Kidney (tissue), 14 donors: Measurements from ENCODE around the gene LACRT. TPM values are rescaled to one million over a fixed set of nuclear protein-coding genes. Genes with fewer than 3 reads are reported as not detected.

Experiments used
- DNase-seq, 5 donors: peaks; one replicate each; pipeline ENCODE4 v3.0.0-alpha.2; 2013 to 2020
- FAIRE-seq: peaks from 2 replicates; lab custom pipeline; 2012; peaks lifted over from hg19 to GRCh38; lab: Jason Lieb, UNC
- H3K27ac ChIP-seq, 2 donors: one replicate each; pipeline ENCODE4 v1.7.0; 2013; ENCODE audit warnings: low read depth in 2 of 2, low read length in 2 of 2, inconsistent platforms in 1 of 2
- H3K27me3 ChIP-seq: one replicate; pipeline ENCODE4 v1.7.1; 2013; ENCODE audit warnings: low read length, inconsistent platforms; ENCODE audit not compliant: control insufficient read depth, insufficient read depth
- H3K36me3 ChIP-seq, 3 donors: one replicate each; pipeline versions ENCODE4 v1.7.0 to v1.7.1; 2013; ENCODE audit warnings: low read length in 3 of 3, control low read depth in 1 of 3, inconsistent platforms in 1 of 3; ENCODE audit not compliant: insufficient read depth in 3 of 3, control insufficient read depth in 2 of 3
- H3K4me1 ChIP-seq, 3 donors: one replicate each; pipeline versions ENCODE4 v1.7.0 to v1.7.1; 2013; ENCODE audit warnings: low read length in 3 of 3, inconsistent platforms in 1 of 3, low read depth in 1 of 3; ENCODE audit not compliant: control insufficient read depth in 2 of 3, insufficient read depth in 2 of 3
- H3K4me3 ChIP-seq, 3 donors: one replicate each; pipeline versions ENCODE4 v1.7.0 to v1.8.1; 2013; ENCODE audit warnings: low read length in 3 of 3, control low read depth in 1 of 3, inconsistent platforms in 1 of 3
- H3K9ac ChIP-seq, 3 donors: one replicate each; pipeline versions ENCODE4 v1.7.0 to v1.7.1; 2013; ENCODE audit warnings: low read length in 3 of 3, control low read depth in 1 of 3, inconsistent platforms in 1 of 3
- H3K9me3 ChIP-seq, 3 donors: one replicate each; pipeline versions ENCODE4 v1.7.0 to v1.7.1; 2013; ENCODE audit warnings: low read length in 3 of 3, control low read depth in 1 of 3, inconsistent platforms in 1 of 3; ENCODE audit not compliant: control insufficient read depth in 2 of 3, insufficient read depth in 1 of 3
- CTCF ChIP-seq: IDR thresholded peaks from 3 replicates; pipeline ENCODE4 v1.5.1; 2012; ENCODE audit warnings: mild to moderate bottlenecking, moderate library complexity, borderline replicate concordance; ENCODE audit not compliant: insufficient read depth; ENCODE audit errors: extremely low read depth
- intact Hi-C: fragments of 100-400 bp; cut with DNase I; formaldehyde crosslinking; loops from one replicate; pipeline ENCODE4 v1.11.1; 2022
- polyA plus RNA-seq: library from polyadenylated mRNA; stranded (reverse); fragments of 350-450 nt; fragmentation: Illumina TruSeq; extraction: RNeasy Lipid Tissue Mini Kit (QIAGEN cat#74804); gene quantifications from one replicate; pipeline ENCODE4 v1.2.3, GENCODE V29; 2014; ENCODE audit warnings: low read depth, low replicate concordance; ENCODE audit not compliant: insufficient read depth
- total RNA-seq: library from RNA; stranded (reverse); fragmentation: NEBNext Ultra II Directional; extraction: Animal tissue kit (Norgen Biotek cat#: 25700); gene quantifications from one replicate; pipeline ENCODE4 v1.2.1, GENCODE V29; 2021
- donor health status: control.
- donor health status: control.
- donor health status: control.
- donor health status: control.
- donor health status: control.
- donor health status: DM: yes; HTN: yes; CAD: no.
- donor health status: Normal renal cell carcinoma (clear cell type).

The LACRT gene
- total and polyA plus RNA-seq, 2 donors from 2014 or later = not detected

DNA sequence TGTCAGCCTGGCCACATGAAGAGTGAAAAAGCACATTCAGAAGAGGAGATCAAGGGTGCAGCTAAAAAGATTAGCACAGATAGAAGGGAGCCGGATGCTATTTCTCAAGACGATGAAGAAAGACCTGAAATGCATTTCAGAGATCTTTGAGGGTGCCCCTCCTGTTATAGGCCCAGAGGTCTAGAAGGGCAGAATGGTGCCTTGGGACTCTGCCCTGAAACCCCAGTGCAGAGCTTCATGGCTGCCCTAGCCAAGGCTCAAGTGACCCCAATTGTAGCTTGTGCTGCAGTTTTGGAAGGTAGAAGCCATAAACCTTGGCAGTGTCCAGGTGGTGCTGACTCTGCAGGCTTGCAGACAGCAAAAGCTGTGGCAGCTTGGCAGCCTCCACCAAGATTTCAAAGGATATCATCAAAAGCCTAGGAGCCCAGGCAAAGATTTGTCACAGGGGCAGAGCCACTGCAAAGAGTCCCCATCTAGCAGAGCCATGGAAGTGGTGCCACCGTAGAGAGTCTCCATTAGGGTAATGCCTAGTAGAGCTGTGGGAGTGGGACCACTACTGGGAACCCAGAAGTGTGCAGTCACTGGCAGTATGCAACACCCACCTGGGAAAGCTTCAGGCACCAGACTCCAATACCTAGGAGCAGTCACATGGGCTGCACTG, 6.4 kb downstream of the LACRT start:
- FAIRE-seq (no peak), DNase-seq (no peak)
- Histone ChIP-seq H3K4me3 (no peak overlapping the region), H3K27ac (no peak overlapping the region), H3K9me3 (peaks cover 0 to 2% (median 0%) of the 10 kb centered on the region in 3 donors), H3K27me3 (no peaks in the 10 kb centered on the region), H3K36me3 (no peaks in the 10 kb centered on the region), H3K9ac (no peak overlapping the region), H3K4me1 (no peaks in the 10 kb centered on the region)
- intact Hi-C loops = no loop called here
- TF ChIP-seq CTCF = no peak

GRCh38 chr12:54627304-54627703, 7.4 kb downstream of the LACRT start:
- Histone ChIP-seq H3K27ac (no peak overlapping the region), H3K36me3 (no peaks in the 10 kb centered on the region), H3K4me1 (no peaks in the 10 kb centered on the region), H3K9ac (no peak overlapping the region), H3K9me3 (peaks cover 0 to 2% (median 0%) of the 10 kb centered on the region in 3 donors), H3K27me3 (no peaks in the 10 kb centered on the region), H3K4me3 (no peak overlapping the region)
- no peak for TF ChIP-seq CTCF
- FAIRE-seq (no peak), DNase-seq (no peak)
- intact Hi-C loops = no loop called here

DNA sequence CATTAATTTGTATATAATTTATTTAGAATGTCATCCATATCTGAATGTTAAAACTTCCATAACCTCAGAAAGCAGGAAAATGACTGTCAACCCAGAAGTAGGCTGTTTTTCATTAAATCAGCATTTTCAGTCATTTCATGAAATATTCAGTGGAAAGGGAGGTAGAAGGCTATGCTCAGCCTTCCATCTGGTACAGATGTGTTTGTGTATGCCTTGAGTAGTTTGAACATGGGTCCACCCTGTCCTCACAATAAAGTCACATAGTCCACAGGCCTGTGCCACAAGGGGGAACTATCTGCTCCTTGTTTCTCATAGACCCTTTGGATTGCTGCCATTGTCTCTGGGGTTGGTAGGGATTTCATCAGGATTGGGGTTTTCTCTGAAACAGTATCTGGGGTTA, 9.1 kb downstream of the LACRT start:
- FAIRE-seq (no peak), DNase-seq (no peak)
- no peaks in the 10 kb centered on the region for H3K36me3 ChIP-seq
- intact Hi-C loops = no loop called here
- TF ChIP-seq CTCF = no peak
- no peak overlapping the region for H3K9ac ChIP-seq
- no peak overlapping the region for H3K27ac ChIP-seq
- no peaks in the 10 kb centered on the region for H3K4me1 ChIP-seq
- no peaks in the 10 kb centered on the region for H3K27me3 ChIP-seq
- no peak overlapping the region for H3K4me3 ChIP-seq
- peaks cover 0 to 2% (median 0%) of the 10 kb centered on the region in 3 donors for H3K9me3 ChIP-seq
